Omental fat pad (tissue), 4 donors: ENCODE results near the gene GUCA1A. TPM values are rescaled to one million over a fixed set of nuclear protein-coding genes. Genes with fewer than 3 reads are reported as not detected.

Source experiments
- ATAC-seq: fragments of 150-250 bp; one replicate; pipeline ENCODE4 v1.9.1; 2016; ENCODE audit warnings: mild to moderate bottlenecking, moderate library complexity; ENCODE audit not compliant: low FRiP score
- DNase-seq: peaks from one replicate; pipeline ENCODE4 v3.0.0-alpha.2; 2019; ENCODE audit warnings: low spot score
- CTCF ChIP-seq, 3 donors: fragments of 450-650 bp; IDR thresholded peaks; one replicate each; pipeline ENCODE4 v1.5.1; 2016 to 2017; ENCODE audit warnings: antibody characterized with exemption in 3 of 3, mild to moderate bottlenecking in 3 of 3, moderate library complexity in 2 of 3
- total RNA-seq, 4 donors: library from RNA; depleted of rRNA; stranded (reverse); fragments of >200 nt; gene quantifications; one replicate each; pipeline ENCODE4 v1.1.0, GENCODE V29; 2016

Gene GUCA1A
- total RNA-seq: not detected

- DNase-seq (no peak), ATAC-seq (no peak)
- TF ChIP-seq CTCF (IDR thresholded peaks at IDR 0.05): no peak
Observed at GRCh38 chr6:42173101-42173500, at the start of gene GUCA1A. GUCA1A (plus strand) TSS chr6:42173364; CDS start chr6:42173614, 250 bp downstream.

GRCh38 chr6:42123379-42124103 lies 49.6 kb upstream of the GUCA1A start:
- no peak for TF ChIP-seq CTCF (IDR thresholded peaks at IDR 0.05)
- no peak for ATAC-seq
- DNase-seq: no peak

- ATAC-seq (peak; percentile 16), DNase-seq (no peak)
- TF ChIP-seq CTCF (IDR thresholded peaks at IDR 0.05): no peak
Observed at GRCh38 chr6:42124223-42124836, 48.8 kb upstream of the GUCA1A start.

- TF ChIP-seq CTCF (IDR thresholded peaks at IDR 0.05): no peak
- ATAC-seq: no peak
- no peak for DNase-seq
Observed at GRCh38 chr6:42125231-42125630, 47.9 kb upstream of the GUCA1A start.

GRCh38 chr6:42125663-42126062 lies 47.5 kb upstream of the GUCA1A start:
- no peak for DNase-seq
- no peak for ATAC-seq
- no peak for TF ChIP-seq CTCF (IDR thresholded peaks at IDR 0.05)

- DNase-seq: no peak
- ATAC-seq: no peak
- TF ChIP-seq CTCF (IDR thresholded peaks at IDR 0.05): no peak
Observed at GRCh38 chr6:42128460-42129359, 44.5 kb upstream of the GUCA1A start.
